Gastroesophageal sphincter (tissue), 3 donors: Measurements from ENCODE around the gene YOD1.

Source experiments
- CTCF ChIP-seq, 4 experiments: fragments of 200-600 bp in 2 of 4; fragments of 450-650 bp in 2 of 4; sonication (generic) in 1 of 4; IDR thresholded peaks; one replicate each; pipeline ENCODE4 v1.5.1; 2017 to 2019; ENCODE audit warnings: antibody characterized with exemption in 4 of 4, mild to moderate bottlenecking in 2 of 4, moderate library complexity in 2 of 4
- POLR2A ChIP-seq, 2 donors: fragments of 450-650 bp; IDR thresholded peaks; one replicate each; pipeline ENCODE4 v1.6.1; 2017; ENCODE audit warnings: antibody characterized with exemption in 2 of 2, mild to moderate bottlenecking in 2 of 2, moderate library complexity in 1 of 2

GRCh38 chr1:207009945-207010344 is 41.1 kb downstream of the YOD1 start:
- TF ChIP-seq CTCF (IDR thresholded peaks at IDR 0.05) (no peak), POLR2A (IDR thresholded peaks at IDR 0.05) (no peak)
